ENCODE measurements around the gene AGTRAP.

GRCh38 chr1:11735531-11735853, 444 bp upstream of the AGTRAP start:
- TF ChIP-seq CTCF (IDR thresholded peaks at IDR 0.05; ENCODE audit: poor library complexity): no peak
- TF ChIP-seq EZH2 (IDR thresholded peaks at IDR 0.05; ENCODE audit: borderline replicate concordance): no peak
- no peak for TF ChIP-seq EZH2phosphoT487 (IDR thresholded peaks at IDR 0.05; ENCODE audit: low read depth, severe bottlenecking, unreplicated experiment)

Data from hepatocyte (in vitro differentiated cells).